Fibroblast of upper back skin (primary cell): ENCODE results near the gene SLF1.

Source experiments
- DNase-seq: peaks from one replicate; pipeline ENCODE4 v3.0.0-alpha.2; 2013

SLF1 gene

GRCh38 chr5:94667937-94668336 lies 49.5 kb downstream of the SLF1 start:
- no peak for DNase-seq

GRCh38 chr5:94670726-94671125 lies 52.3 kb downstream of the SLF1 start:
- DNase-seq = peak; percentile 36

- no peak for DNase-seq
Measured at GRCh38 chr5:94672746-94673145, 54.3 kb downstream of the SLF1 start.

- no peak for DNase-seq
Measured at GRCh38 chr5:94674490-94675382, 56.3 kb downstream of the SLF1 start.

GRCh38 chr5:94675965-94676618 lies 57.6 kb downstream of the SLF1 start:
- DNase-seq = no peak

GRCh38 chr5:94682814-94683520 lies 64.5 kb downstream of the SLF1 start:
- no peak for DNase-seq

- no peak for DNase-seq
Measured at GRCh38 chr5:94689908-94690307, 71.4 kb downstream of the SLF1 start.

- peak; percentile 12 for DNase-seq
Measured at GRCh38 chr5:94690778-94691177, 72.3 kb downstream of the SLF1 start.

GRCh38 chr5:94691291-94691690 lies 72.8 kb downstream of the SLF1 start:
- DNase-seq = no peak

GRCh38 chr5:94691949-94692348 lies 73.5 kb downstream of the SLF1 start:
- DNase-seq = peak; percentile 35

- no peak for DNase-seq
Measured at GRCh38 chr5:94692581-94692980, 74.1 kb downstream of the SLF1 start.

GRCh38 chr5:94693043-94693822 lies 74.8 kb downstream of the SLF1 start:
- peak; percentile 63 for DNase-seq

GRCh38 chr5:94693845-94694370 lies 75.4 kb downstream of the SLF1 start:
- no peak for DNase-seq

- DNase-seq = no peak
Measured at GRCh38 chr5:94694671-94695070, 76.2 kb downstream of the SLF1 start.

- DNase-seq = no peak
Measured at GRCh38 chr5:94698197-94698596, 79.7 kb downstream of the SLF1 start.

GRCh38 chr5:94699562-94699961 lies 81.1 kb downstream of the SLF1 start:
- DNase-seq = no peak

GRCh38 chr5:94700592-94700991 lies 82.1 kb downstream of the SLF1 start:
- no peak for DNase-seq

- DNase-seq = no peak
Measured at GRCh38 chr5:94702729-94703128, 84.3 kb downstream of the SLF1 start.

GRCh38 chr5:94705427-94705826 lies 87.0 kb downstream of the SLF1 start:
- no peak for DNase-seq

GRCh38 chr5:94707359-94707758 lies 88.9 kb downstream of the SLF1 start:
- DNase-seq = no peak

- no peak for DNase-seq
Measured at GRCh38 chr5:94709277-94709676, 90.8 kb downstream of the SLF1 start.

- DNase-seq = no peak
Measured at GRCh38 chr5:94711785-94712184, 93.3 kb downstream of the SLF1 start.

GRCh38 chr5:94715768-94716167 lies 97.3 kb downstream of the SLF1 start:
- DNase-seq = no peak
